GM23338 (cell line): ENCODE measurements around the gene FBLN1. TPM values are rescaled to one million over a fixed set of nuclear protein-coding genes. Genes with fewer than 3 reads are reported as not detected.

Experiments
- ATAC-seq: fragments of 200-7000 bp; cut with Tn5 transposase; 3 replicates; pipeline ENCODE4 v1.9.1; 2020
- DNase-seq: peaks from one replicate; pipeline ENCODE4 v3.0.0-alpha.2; 2015; ENCODE audit warnings: low spot score
- H2AFZ ChIP-seq: fragments of 200-600 bp; sonication (generic); 2 replicates; pipeline ENCODE4 v1.8.0; 2016; ENCODE audit warnings: antibody characterized with exemption, mild to moderate bottlenecking, moderate library complexity
- H3F3A ChIP-seq: fragments of 200-600 bp; sonication (generic); replicated peaks from 2 replicates; pipeline ENCODE4 v1.8.0; 2017; ENCODE audit warnings: antibody characterized with exemption, mixed run types, low read depth
- H3K27ac ChIP-seq: fragments of 200-600 bp; sonication (generic); 2 replicates; pipeline ENCODE4 v1.6.1; 2016; ENCODE audit warnings: low read depth
- H3K27me3 ChIP-seq: fragments of 200-600 bp; sonication (generic); 2 replicates; pipeline ENCODE4 v1.8.0; 2016; ENCODE audit warnings: mild to moderate bottlenecking, mixed run types, moderate library complexity; ENCODE audit not compliant: insufficient read depth
- H3K36me3 ChIP-seq: fragments of 200-600 bp; sonication (generic); 2 replicates; pipeline ENCODE4 v1.8.0; 2016; ENCODE audit warnings: mild to moderate bottlenecking; ENCODE audit not compliant: insufficient read depth
- H3K4me1 ChIP-seq: fragments of 200-600 bp; sonication (generic); 2 replicates; pipeline ENCODE4 v1.8.0; 2016; ENCODE audit warnings: mild to moderate bottlenecking, moderate library complexity; ENCODE audit not compliant: insufficient read depth
- H3K4me2 ChIP-seq: fragments of 200-600 bp; sonication (generic); 2 replicates; pipeline ENCODE4 v1.7.1; 2017; ENCODE audit warnings: mixed run types
- H3K4me3 ChIP-seq: fragments of 200-600 bp; sonication (generic); 2 replicates; pipeline ENCODE4 v1.6.1; 2016; ENCODE audit warnings: mixed run types
- H3K79me2 ChIP-seq: fragments of 200-600 bp; sonication (generic); replicated peaks from 2 replicates; pipeline ENCODE4 v1.8.0; 2017; ENCODE audit warnings: mild to moderate bottlenecking; ENCODE audit not compliant: insufficient read depth
- H3K9me2 ChIP-seq: fragments of 200-600 bp; sonication (generic); 2 replicates; pipeline ENCODE4 v1.8.0; 2017; ENCODE audit not compliant: insufficient read depth
- H4K20me1 ChIP-seq: fragments of 200-600 bp; sonication (generic); replicated peaks from 2 replicates; pipeline ENCODE4 v1.8.0; 2017; ENCODE audit warnings: mild to moderate bottlenecking; ENCODE audit not compliant: insufficient read depth
- H3K27ac Mint-ChIP-seq: 2 replicates; pipeline ENCODE4 v1.8.0; 2020; ENCODE audit warnings: inconsistent platforms, mild to moderate bottlenecking, moderate library complexity, mixed read lengths
- H3K27me3 Mint-ChIP-seq: 3 replicates; pipeline ENCODE4 v1.8.0; 2022; ENCODE audit warnings: low read depth, mild to moderate bottlenecking, moderate library complexity, mixed read lengths, inconsistent platforms; ENCODE audit not compliant: insufficient read depth, poor library complexity
- H3K36me3 Mint-ChIP-seq: 3 replicates; pipeline ENCODE4 v1.8.0; 2021; ENCODE audit warnings: low read depth, mild to moderate bottlenecking, inconsistent platforms, moderate library complexity, mixed read lengths
- H3K4me1 Mint-ChIP-seq: 3 replicates; pipeline ENCODE4 v1.8.0; 2020; ENCODE audit warnings: mild to moderate bottlenecking, inconsistent platforms, mixed read lengths
- H3K4me3 Mint-ChIP-seq: 3 replicates; pipeline ENCODE4 v1.8.0; 2021; ENCODE audit warnings: moderate library complexity, mild to moderate bottlenecking, inconsistent platforms, mixed read lengths
- H3K9me3 Mint-ChIP-seq: 3 replicates; pipeline ENCODE4 v1.8.0; 2020; ENCODE audit warnings: moderate library complexity, mild to moderate bottlenecking, inconsistent platforms, mixed read lengths
- EZH2 ChIP-seq: fragments of 200-600 bp; sonication (generic); IDR thresholded peaks from one replicate; pipeline ENCODE4 v1.8.0; 2017; ENCODE audit warnings: antibody characterized with exemption, mild to moderate bottlenecking, low read depth; ENCODE audit not compliant: unreplicated experiment
- STAT1 ChIP-seq: IDR thresholded peaks from one replicate; pipeline ENCODE4 v1.6.1; 2016; ENCODE audit warnings: antibody characterized with exemption; ENCODE audit not compliant: unreplicated experiment
- polyA plus RNA-seq: library from polyadenylated mRNA; unstranded; fragments of >200 nt; fragmentation: Nextera tagmentation; extraction: Ambion mirVana; gene quantifications from 2 replicates; pipeline ENCODE4 v1.2.1, GENCODE V29; 2016
- total RNA-seq: library from RNA; depleted of rRNA; stranded (reverse); fragments of >200 nt; shearing (Covaris generic); gene quantifications from 2 replicates; pipeline ENCODE4 v1.2.3, GENCODE V29; 2014
- TF ChIP-seq, protein P1 (sequence below): IDR thresholded peaks from one replicate; pipeline ENCODE4 v1.6.1; 2018; ENCODE audit warnings: antibody characterized with exemption; ENCODE audit not compliant: unreplicated experiment
- TF ChIP-seq, protein P2 (sequence below): fragments of 250-450 bp; sonication (Bioruptor Pico); IDR thresholded peaks from 2 replicates; pipeline ENCODE4 v1.5.0; 2020; ENCODE audit warnings: mild to moderate bottlenecking, moderate library complexity

FBLN1 gene
- total and polyA plus RNA-seq, 2 experiments from 2014 or later: 90.1 to 137 TPM

DNA sequence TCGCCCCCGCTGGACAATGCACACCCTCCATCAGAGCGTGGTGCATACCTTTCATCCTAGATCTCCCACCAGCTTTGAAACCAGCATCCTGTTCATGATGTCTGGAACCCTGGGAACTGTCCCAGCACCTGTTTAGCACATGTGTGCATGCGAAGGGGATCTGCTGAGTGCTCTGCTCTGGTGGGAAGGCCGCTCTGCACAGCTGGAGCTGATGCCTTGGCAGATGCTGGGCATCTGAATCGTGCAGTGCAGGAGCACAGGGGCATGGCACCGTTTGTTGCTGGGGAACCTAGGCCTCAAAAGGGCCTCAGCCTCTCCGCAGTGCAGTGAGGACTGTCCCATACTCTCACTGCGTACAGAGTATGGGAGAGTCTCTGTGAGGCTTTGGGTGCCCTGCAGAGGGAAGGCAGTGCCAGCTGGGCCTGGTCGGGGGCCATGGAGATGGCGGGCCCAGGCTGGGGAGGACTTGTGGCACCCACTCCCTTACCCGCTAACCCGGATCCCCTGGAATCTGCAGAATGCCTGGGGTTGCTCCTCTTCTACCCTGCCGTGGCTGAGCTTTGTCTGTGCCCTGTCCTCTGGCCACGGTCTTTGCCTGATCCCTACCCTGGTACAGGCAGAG, 96.0 kb downstream of the FBLN1 start:
- no peak overlapping the region for H3K4me2 ChIP-seq
- peaks cover 19% of the 10 kb centered on the region for H3K27me3 Mint-ChIP-seq
- no peaks in the 10 kb centered on the region for H3K27me3 ChIP-seq
- H3K4me1 ChIP-seq: no peaks in the 10 kb centered on the region; the same call in 1 of the 2 replicates
- H3K4me1 Mint-ChIP-seq: peaks cover 10% of the 10 kb centered on the region; the same call in 2 of the 3 replicates
- no peak overlapping the region for H3K4me3 Mint-ChIP-seq
- TF ChIP-seq EZH2 (no peak), STAT1 (no peak)
- TF ChIP-seq, protein P1, sequence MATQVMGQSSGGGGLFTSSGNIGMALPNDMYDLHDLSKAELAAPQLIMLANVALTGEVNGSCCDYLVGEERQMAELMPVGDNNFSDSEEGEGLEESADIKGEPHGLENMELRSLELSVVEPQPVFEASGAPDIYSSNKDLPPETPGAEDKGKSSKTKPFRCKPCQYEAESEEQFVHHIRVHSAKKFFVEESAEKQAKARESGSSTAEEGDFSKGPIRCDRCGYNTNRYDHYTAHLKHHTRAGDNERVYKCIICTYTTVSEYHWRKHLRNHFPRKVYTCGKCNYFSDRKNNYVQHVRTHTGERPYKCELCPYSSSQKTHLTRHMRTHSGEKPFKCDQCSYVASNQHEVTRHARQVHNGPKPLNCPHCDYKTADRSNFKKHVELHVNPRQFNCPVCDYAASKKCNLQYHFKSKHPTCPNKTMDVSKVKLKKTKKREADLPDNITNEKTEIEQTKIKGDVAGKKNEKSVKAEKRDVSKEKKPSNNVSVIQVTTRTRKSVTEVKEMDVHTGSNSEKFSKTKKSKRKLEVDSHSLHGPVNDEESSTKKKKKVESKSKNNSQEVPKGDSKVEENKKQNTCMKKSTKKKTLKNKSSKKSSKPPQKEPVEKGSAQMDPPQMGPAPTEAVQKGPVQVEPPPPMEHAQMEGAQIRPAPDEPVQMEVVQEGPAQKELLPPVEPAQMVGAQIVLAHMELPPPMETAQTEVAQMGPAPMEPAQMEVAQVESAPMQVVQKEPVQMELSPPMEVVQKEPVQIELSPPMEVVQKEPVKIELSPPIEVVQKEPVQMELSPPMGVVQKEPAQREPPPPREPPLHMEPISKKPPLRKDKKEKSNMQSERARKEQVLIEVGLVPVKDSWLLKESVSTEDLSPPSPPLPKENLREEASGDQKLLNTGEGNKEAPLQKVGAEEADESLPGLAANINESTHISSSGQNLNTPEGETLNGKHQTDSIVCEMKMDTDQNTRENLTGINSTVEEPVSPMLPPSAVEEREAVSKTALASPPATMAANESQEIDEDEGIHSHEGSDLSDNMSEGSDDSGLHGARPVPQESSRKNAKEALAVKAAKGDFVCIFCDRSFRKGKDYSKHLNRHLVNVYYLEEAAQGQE: no peak
- DNase-seq (no peak), ATAC-seq (no peak)
- H3K9me2 ChIP-seq: peaks cover 4% of the 10 kb centered on the region; the same call in 1 of the 2 replicates
- H3K27ac Mint-ChIP-seq: no peak overlapping the region
- no peaks in the 10 kb centered on the region for H3K36me3 ChIP-seq
- no peaks in the 10 kb centered on the region for H3F3A ChIP-seq
- no peaks in the 10 kb centered on the region; the same call in 2 of the 3 replicates for H3K36me3 Mint-ChIP-seq
- H3K4me3 ChIP-seq: no peak overlapping the region
- no peak overlapping the region for H2AFZ ChIP-seq
- H4K20me1 ChIP-seq: no peaks in the 10 kb centered on the region
- no peaks in the 10 kb centered on the region for H3K79me2 ChIP-seq
- peaks cover 3% of the 10 kb centered on the region; the same call in 2 of the 3 replicates for H3K9me3 Mint-ChIP-seq
- no peak overlapping the region for H3K27ac ChIP-seq

DNA sequence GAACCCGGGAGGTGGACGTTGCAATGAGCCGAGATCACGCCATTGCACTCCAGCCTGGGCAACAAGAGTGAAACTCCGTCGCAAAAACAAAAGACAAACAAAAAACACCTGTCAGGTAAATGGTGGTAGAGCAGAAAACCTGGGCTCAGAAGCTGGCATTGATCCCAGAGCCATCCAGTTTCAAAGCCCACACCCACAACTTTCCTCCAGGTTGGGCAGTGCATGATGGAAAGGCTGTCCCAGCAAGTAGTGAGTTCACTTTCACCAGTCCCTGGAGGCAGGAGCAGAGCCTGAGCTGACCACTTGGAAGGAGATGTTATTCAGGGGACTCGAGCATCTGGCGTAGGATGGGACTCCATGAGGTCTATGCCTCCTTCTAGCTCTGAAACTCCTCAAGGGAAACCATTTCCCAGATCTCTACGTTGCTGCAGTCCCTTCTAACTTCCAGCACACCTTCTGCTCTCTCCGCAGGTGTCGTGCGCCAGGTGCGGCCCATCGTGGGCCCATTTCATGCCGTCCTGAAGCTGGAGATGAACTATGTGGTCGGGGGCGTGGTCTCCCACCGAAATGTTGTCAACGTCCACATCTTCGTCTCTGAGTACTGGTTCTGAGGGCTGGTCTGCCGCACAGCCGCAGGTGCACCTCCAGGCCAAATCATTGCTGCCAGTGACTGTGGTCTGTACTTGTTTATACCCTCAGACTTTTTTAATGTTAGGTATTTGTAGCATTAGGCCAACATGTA, 97.3 kb downstream of the FBLN1 start:
- Histone ChIP-seq H3F3A (no peaks in the 10 kb centered on the region), H3K27me3 (no peaks in the 10 kb centered on the region), H3K36me3 (no peaks in the 10 kb centered on the region), H3K4me3 (no peak overlapping the region), H3K4me2 (no peak overlapping the region), H2AFZ (no peak overlapping the region), H3K4me1 (no peaks in the 10 kb centered on the region; the same call in 1 of the 2 replicates), H4K20me1 (no peaks in the 10 kb centered on the region), H3K79me2 (no peaks in the 10 kb centered on the region), H3K9me2 (peaks cover 4% of the 10 kb centered on the region; the same call in 1 of the 2 replicates), H3K27ac (no peak overlapping the region)
- ATAC-seq (no peak), DNase-seq (no peak)
- TF ChIP-seq, protein P2, sequence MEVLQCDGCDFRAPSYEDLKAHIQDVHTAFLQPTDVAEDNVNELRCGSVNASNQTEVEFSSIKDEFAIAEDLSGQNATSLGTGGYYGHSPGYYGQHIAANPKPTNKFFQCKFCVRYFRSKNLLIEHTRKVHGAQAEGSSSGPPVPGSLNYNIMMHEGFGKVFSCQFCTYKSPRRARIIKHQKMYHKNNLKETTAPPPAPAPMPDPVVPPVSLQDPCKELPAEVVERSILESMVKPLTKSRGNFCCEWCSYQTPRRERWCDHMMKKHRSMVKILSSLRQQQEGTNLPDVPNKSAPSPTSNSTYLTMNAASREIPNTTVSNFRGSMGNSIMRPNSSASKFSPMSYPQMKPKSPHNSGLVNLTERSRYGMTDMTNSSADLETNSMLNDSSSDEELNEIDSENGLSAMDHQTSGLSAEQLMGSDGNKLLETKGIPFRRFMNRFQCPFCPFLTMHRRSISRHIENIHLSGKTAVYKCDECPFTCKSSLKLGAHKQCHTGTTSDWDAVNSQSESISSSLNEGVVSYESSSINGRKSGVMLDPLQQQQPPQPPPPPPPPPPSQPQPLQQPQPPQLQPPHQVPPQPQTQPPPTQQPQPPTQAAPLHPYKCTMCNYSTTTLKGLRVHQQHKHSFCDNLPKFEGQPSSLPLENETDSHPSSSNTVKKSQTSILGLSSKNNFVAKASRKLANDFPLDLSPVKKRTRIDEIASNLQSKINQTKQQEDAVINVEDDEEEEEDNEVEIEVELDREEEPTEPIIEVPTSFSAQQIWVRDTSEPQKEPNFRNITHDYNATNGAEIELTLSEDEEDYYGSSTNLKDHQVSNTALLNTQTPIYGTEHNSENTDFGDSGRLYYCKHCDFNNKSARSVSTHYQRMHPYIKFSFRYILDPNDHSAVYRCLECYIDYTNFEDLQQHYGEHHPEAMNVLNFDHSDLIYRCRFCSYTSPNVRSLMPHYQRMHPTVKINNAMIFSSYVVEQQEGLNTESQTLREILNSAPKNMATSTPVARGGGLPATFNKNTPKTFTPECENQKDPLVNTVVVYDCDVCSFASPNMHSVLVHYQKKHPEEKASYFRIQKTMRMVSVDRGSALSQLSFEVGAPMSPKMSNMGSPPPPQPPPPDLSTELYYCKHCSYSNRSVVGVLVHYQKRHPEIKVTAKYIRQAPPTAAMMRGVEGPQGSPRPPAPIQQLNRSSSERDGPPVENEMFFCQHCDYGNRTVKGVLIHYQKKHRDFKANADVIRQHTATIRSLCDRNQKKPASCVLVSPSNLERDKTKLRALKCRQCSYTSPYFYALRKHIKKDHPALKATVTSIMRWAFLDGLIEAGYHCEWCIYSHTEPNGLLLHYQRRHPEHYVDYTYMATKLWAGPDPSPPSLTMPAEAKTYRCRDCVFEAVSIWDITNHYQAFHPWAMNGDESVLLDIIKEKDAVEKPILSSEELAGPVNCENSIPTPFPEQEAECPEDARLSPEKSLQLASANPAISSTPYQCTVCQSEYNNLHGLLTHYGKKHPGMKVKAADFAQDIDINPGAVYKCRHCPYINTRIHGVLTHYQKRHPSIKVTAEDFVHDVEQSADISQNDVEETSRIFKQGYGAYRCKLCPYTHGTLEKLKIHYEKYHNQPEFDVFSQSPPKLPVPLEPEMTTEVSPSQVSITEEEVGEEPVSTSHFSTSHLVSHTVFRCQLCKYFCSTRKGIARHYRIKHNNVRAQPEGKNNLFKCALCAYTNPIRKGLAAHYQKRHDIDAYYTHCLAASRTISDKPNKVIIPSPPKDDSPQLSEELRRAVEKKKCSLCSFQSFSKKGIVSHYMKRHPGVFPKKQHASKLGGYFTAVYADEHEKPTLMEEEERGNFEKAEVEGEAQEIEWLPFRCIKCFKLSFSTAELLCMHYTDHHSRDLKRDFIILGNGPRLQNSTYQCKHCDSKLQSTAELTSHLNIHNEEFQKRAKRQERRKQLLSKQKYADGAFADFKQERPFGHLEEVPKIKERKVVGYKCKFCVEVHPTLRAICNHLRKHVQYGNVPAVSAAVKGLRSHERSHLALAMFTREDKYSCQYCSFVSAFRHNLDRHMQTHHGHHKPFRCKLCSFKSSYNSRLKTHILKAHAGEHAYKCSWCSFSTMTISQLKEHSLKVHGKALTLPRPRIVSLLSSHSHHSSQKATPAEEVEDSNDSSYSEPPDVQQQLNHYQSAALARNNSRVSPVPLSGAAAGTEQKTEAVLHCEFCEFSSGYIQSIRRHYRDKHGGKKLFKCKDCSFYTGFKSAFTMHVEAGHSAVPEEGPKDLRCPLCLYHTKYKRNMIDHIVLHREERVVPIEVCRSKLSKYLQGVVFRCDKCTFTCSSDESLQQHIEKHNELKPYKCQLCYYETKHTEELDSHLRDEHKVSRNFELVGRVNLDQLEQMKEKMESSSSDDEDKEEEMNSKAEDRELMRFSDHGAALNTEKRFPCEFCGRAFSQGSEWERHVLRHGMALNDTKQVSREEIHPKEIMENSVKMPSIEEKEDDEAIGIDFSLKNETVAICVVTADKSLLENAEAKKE (CRISPR knock-in tag): no peak
- peaks cover 20% of the 10 kb centered on the region for H3K27me3 Mint-ChIP-seq
- H3K27ac Mint-ChIP-seq: no peak overlapping the region
- H3K36me3 Mint-ChIP-seq: no peaks in the 10 kb centered on the region
- peaks cover 3% of the 10 kb centered on the region; the same call in 2 of the 3 replicates for H3K9me3 Mint-ChIP-seq
- H3K4me1 Mint-ChIP-seq: peaks cover 10% of the 10 kb centered on the region; the same call in 2 of the 3 replicates
- no peak overlapping the region for H3K4me3 Mint-ChIP-seq
